Mucosa of descending colon (tissue), 3 donors: ENCODE measurements around the gene AMOTL2. TPM values are rescaled to one million over a fixed set of nuclear protein-coding genes. Genes with fewer than 3 reads are reported as not detected.

Source experiments
- ATAC-seq: fragments of 200-7000 bp; cut with Tn5 transposase; one replicate; pipeline ENCODE4 v1.9.1; 2020; ENCODE audit warnings: mild to moderate bottlenecking, moderate library complexity
- DNase-seq, 3 donors: peaks; one replicate each; pipeline ENCODE4 v3.0.0-alpha.2; 2020
- H3K36me3 ChIP-seq: fragments of 200-600 bp; one replicate; pipeline ENCODE4 v1.8.0; 2021; ENCODE audit warnings: low read depth, mild to moderate bottlenecking
- H3K4me1 ChIP-seq: fragments of 200-600 bp; one replicate; pipeline ENCODE4 v1.8.0; 2021; ENCODE audit warnings: low read depth, mild to moderate bottlenecking
- H3K4me3 ChIP-seq: fragments of 200-600 bp; one replicate; pipeline ENCODE4 v1.8.0; 2021; ENCODE audit warnings: mild to moderate bottlenecking
- H3K9me3 ChIP-seq: fragments of 200-600 bp; one replicate; pipeline ENCODE4 v1.8.0; 2021; ENCODE audit warnings: mild to moderate bottlenecking
- CTCF ChIP-seq: fragments of 200-600 bp; IDR thresholded peaks from one replicate; pipeline ENCODE4 v1.8.0; 2022; ENCODE audit warnings: antibody characterized with exemption, mild to moderate bottlenecking
- intact Hi-C, 2 donors: fragments of 100-400 bp; cut with DNase I in 1 of 2; cut with micrococcal nuclease in 1 of 2; formaldehyde crosslinking; loops; one replicate each; pipeline versions ENCODE4 v1.11.0 to v1.11.1; 2022; cut with DNase I, micrococcal nuclease
- total RNA-seq, 3 donors: library from RNA; stranded (reverse); fragmentation: NEBNext Ultra II Directional in 2 of 3; extraction: Animal tissue kit (Norgen Biotek cat#: 25700) in 2 of 3; gene quantifications; one replicate each; pipeline versions ENCODE4 v1.2.1 to v1.2.4, GENCODE V29; 2021 to 2023
- donor health status: DM: no; HTN: no; CAD: no; lungs with moderate emphysema.
- donor health status: DM: no; HTN: no; CAD: no.
- donor health status: DM: no; HTN: yes; CAD: no.

Gene AMOTL2
- total RNA-seq, 3 donors from 2014 or later = 17.9 to 35.1 (median 21.2) TPM

- no peak overlapping the region for H3K4me3 ChIP-seq
- H3K4me1 ChIP-seq = peaks cover 8% of the 10 kb centered on the region
- intact Hi-C loops = loop anchor here in 1 of 2 donors (5.0 kb wide), 1 partner anchor 63 kb away; no protein-coding TSS in a partner anchor
- ATAC-seq (no peak), DNase-seq (no peak)
- H3K36me3 ChIP-seq = no peaks in the 10 kb centered on the region
- H3K9me3 ChIP-seq = no peaks in the 10 kb centered on the region
- TF ChIP-seq CTCF = no peak
Observed at GRCh38 chr3:134314588-134315285, 59.5 kb downstream of the AMOTL2 start.

GRCh38 chr3:134313847-134314587 lies 60.2 kb downstream of the AMOTL2 start:
- no peaks in the 10 kb centered on the region for H3K36me3 ChIP-seq
- ATAC-seq (no peak), DNase-seq (no peak)
- peaks cover 15% of the 10 kb centered on the region for H3K4me1 ChIP-seq
- no peaks in the 10 kb centered on the region for H3K9me3 ChIP-seq
- H3K4me3 ChIP-seq = no peak overlapping the region
- intact Hi-C loops = loop anchor here in 1 of 2 donors (5.0 kb wide), 1 partner anchor 63 kb away; no protein-coding TSS in a partner anchor
- TF ChIP-seq CTCF = no peak

- Histone ChIP-seq H3K4me1 (peaks cover 22% of the 10 kb centered on the region), H3K36me3 (no peaks in the 10 kb centered on the region), H3K9me3 (no peaks in the 10 kb centered on the region), H3K4me3 (no peak overlapping the region)
- peak; percentile 15 for TF ChIP-seq CTCF
- ATAC-seq (peak; percentile 59), DNase-seq (peak; percentile 54 to 72 (median 72))
- intact Hi-C loops = loop anchor here in 1 of 2 donors (5.0 kb wide), 1 partner anchor 64 kb away; no protein-coding TSS in a partner anchor
Observed at GRCh38 chr3:134312873-134313846, 61.1 kb downstream of the AMOTL2 start.

GRCh38 chr3:134312072-134312872 lies 62.0 kb downstream of the AMOTL2 start:
- intact Hi-C loops = loop anchor here in 1 of 2 donors (5.0 kb wide), 1 partner anchor 65 kb away; no protein-coding TSS in a partner anchor
- H3K4me1 ChIP-seq = peaks cover 22% of the 10 kb centered on the region
- ATAC-seq = peak; percentile 37
- peak in 2 of 3 donors; percentile 44 to 46 for DNase-seq
- no peak overlapping the region for H3K4me3 ChIP-seq
- no peak for TF ChIP-seq CTCF
- H3K9me3 ChIP-seq = no peaks in the 10 kb centered on the region
- H3K36me3 ChIP-seq = no peaks in the 10 kb centered on the region
